CD14-positive monocyte (primary cell): Measurements from ENCODE around the gene ELF3. TPM values are rescaled to one million over a fixed set of nuclear protein-coding genes. Genes with fewer than 3 reads are reported as not detected.
A peak's percentile ranks its signal among the peaks of the same experiment; 100 is the strongest.

Experiments used
- DNase-seq, 3 donors: peaks; one replicate each; pipeline ENCODE4 v3.0.0-alpha.2; 2011 to 2022
- H2AFZ ChIP-seq: 2 replicates; pipeline ENCODE4 v1.6.0; 2012; ENCODE audit warnings: mild to moderate bottlenecking, low read depth, low read length, inconsistent platforms; ENCODE audit not compliant: insufficient read depth, poor library complexity, severe bottlenecking
- H3K27ac ChIP-seq, 2 donors: 1 replicate in 1 of 2; 2 replicates in 1 of 2; pipeline ENCODE4 v1.5.1; 2012 to 2013; ENCODE audit warnings: low read length in 2 of 2, control low read depth in 1 of 2, inconsistent platforms in 1 of 2, low read depth in 1 of 2, mild to moderate bottlenecking in 1 of 2
- H3K27me3 ChIP-seq, 2 donors: one replicate each; pipeline versions ENCODE4 v1.6.0 to v1.6.1; 2011 to 2013; ENCODE audit warnings: low read length in 2 of 2; ENCODE audit not compliant: control insufficient read depth in 2 of 2, insufficient read depth in 2 of 2
- H3K36me3 ChIP-seq, 2 donors: replicated peaks in 1 of 2; 1 replicate in 1 of 2; 2 replicates in 1 of 2; pipeline versions ENCODE4 v1.5.1 to v1.6.1; 2012 to 2013; ENCODE audit warnings: low read length in 2 of 2, control low read depth in 1 of 2, inconsistent platforms in 1 of 2, mild to moderate bottlenecking in 1 of 2; ENCODE audit not compliant: insufficient read depth in 2 of 2, control insufficient read depth in 1 of 2
- H3K4me1 ChIP-seq, 2 donors: 1 replicate in 1 of 2; 2 replicates in 1 of 2; pipeline versions ENCODE4 v1.5.1 to v1.6.1; 2012 to 2013; ENCODE audit warnings: low read length in 2 of 2, control low read depth in 1 of 2, inconsistent platforms in 1 of 2, mild to moderate bottlenecking in 1 of 2, moderate library complexity in 1 of 2; ENCODE audit not compliant: insufficient read depth in 2 of 2, control insufficient read depth in 1 of 2
- H3K4me2 ChIP-seq: replicated peaks from 2 replicates; pipeline ENCODE3; 2012; ENCODE audit warnings: low read length, moderate library complexity, mild to moderate bottlenecking; ENCODE audit not compliant: poor library complexity, severe bottlenecking; ENCODE audit errors: extremely low read depth
- H3K4me3 ChIP-seq, 3 experiments: fragments of 200-600 bp in 1 of 3; sonication (generic) in 1 of 3; replicated peaks in 1 of 3; 1 replicate in 2 of 3; 2 replicates in 1 of 3; pipeline ENCODE4 v1.5.1; 2011 to 2013; ENCODE audit warnings: low read length in 3 of 3, mild to moderate bottlenecking in 3 of 3, control low read depth in 2 of 3, low read depth in 2 of 3, inconsistent platforms in 1 of 3, moderate library complexity in 1 of 3
- H3K79me2 ChIP-seq: 2 replicates; pipeline ENCODE4 v1.6.0; 2012; ENCODE audit warnings: mild to moderate bottlenecking, control low read depth, inconsistent platforms, low read length, moderate library complexity; ENCODE audit not compliant: insufficient read depth
- H3K9ac ChIP-seq: 2 replicates; pipeline ENCODE4 v1.6.0; 2017; ENCODE audit warnings: low read length, mild to moderate bottlenecking; ENCODE audit not compliant: insufficient read depth, poor library complexity, severe bottlenecking
- H3K9me3 ChIP-seq, 2 donors: replicated peaks in 1 of 2; 1 replicate in 1 of 2; 2 replicates in 1 of 2; pipeline versions ENCODE4 v1.5.1 to v1.6.1; 2012 to 2013; ENCODE audit warnings: low read length in 2 of 2, control low read depth in 1 of 2; ENCODE audit not compliant: control insufficient read depth in 1 of 2, insufficient read depth in 1 of 2
- H4K20me1 ChIP-seq: 2 replicates; pipeline ENCODE4 v1.6.0; 2012; ENCODE audit warnings: mild to moderate bottlenecking, low read length, control low read depth, moderate library complexity; ENCODE audit not compliant: insufficient read depth
- H3K27ac Mint-ChIP-seq, 7 donors: one replicate each; pipeline ENCODE4 v1.8.0; 2020; ENCODE audit warnings: mild to moderate bottlenecking in 7 of 7, mixed read lengths in 7 of 7, moderate library complexity in 6 of 7, inconsistent platforms in 2 of 7
- H3K27me3 Mint-ChIP-seq, 3 donors: one replicate each; pipeline ENCODE4 v1.8.0; 2021 to 2022; ENCODE audit warnings: low read depth in 3 of 3, mild to moderate bottlenecking in 3 of 3, mixed read lengths in 3 of 3, moderate library complexity in 3 of 3, inconsistent platforms in 1 of 3
- H3K36me3 Mint-ChIP-seq, 2 donors: one replicate each; pipeline ENCODE4 v1.8.0; 2020; ENCODE audit warnings: mixed read lengths in 2 of 2, inconsistent platforms in 1 of 2, mild to moderate bottlenecking in 1 of 2
- H3K4me1 Mint-ChIP-seq: one replicate; pipeline ENCODE4 v1.8.0; 2020; ENCODE audit warnings: mild to moderate bottlenecking, mixed read lengths
- H3K4me3 Mint-ChIP-seq, 2 donors: one replicate each; pipeline ENCODE4 v1.8.0; 2020; ENCODE audit warnings: mild to moderate bottlenecking in 2 of 2, mixed read lengths in 2 of 2, moderate library complexity in 1 of 2
- H3K9me3 Mint-ChIP-seq, 7 donors: one replicate each; pipeline ENCODE4 v1.8.0; 2020 to 2022; ENCODE audit warnings: mixed read lengths in 7 of 7, mild to moderate bottlenecking in 6 of 7, moderate library complexity in 6 of 7, inconsistent platforms in 2 of 7
- CTCF ChIP-seq: fragments of 200-600 bp; IDR thresholded peaks from one replicate; pipeline ENCODE4 v1.8.0; 2022; ENCODE audit warnings: antibody characterized with exemption, mild to moderate bottlenecking
- WGBS: methylation state at CpG from one replicate; pipeline ENCODE4 v1.1.5; 2013; ENCODE audit warnings: missing lambda C conversion rate; ENCODE audit not compliant: insufficient coverage; 5-methylcytosine and 5-hydroxymethylcytosine counted together
- intact Hi-C, 2 donors: fragments of 100-400 bp; cut with micrococcal nuclease; formaldehyde crosslinking; loops; one replicate each; pipeline versions ENCODE4 v1.15.0 to v1.15.1; 2023
- polyA plus RNA-seq, 3 donors: library from polyadenylated mRNA; depleted of rRNA in 1 of 3; unstranded in 2 of 3; stranded (reverse) in 1 of 3; fragments of 300-500 nt in 2 of 3; fragments of >200 nt in 1 of 3; fragmentation: Illumina TruSeq in 2 of 3; gene quantifications; 1 replicate in 2 of 3; 2 replicates in 1 of 3; pipeline ENCODE4 v1.2.3, GENCODE V29; 2012 to 2021

The ELF3 gene
- polyA plus RNA-seq, 3 donors, result 10.2 TPM; not detected in 2

DNA sequence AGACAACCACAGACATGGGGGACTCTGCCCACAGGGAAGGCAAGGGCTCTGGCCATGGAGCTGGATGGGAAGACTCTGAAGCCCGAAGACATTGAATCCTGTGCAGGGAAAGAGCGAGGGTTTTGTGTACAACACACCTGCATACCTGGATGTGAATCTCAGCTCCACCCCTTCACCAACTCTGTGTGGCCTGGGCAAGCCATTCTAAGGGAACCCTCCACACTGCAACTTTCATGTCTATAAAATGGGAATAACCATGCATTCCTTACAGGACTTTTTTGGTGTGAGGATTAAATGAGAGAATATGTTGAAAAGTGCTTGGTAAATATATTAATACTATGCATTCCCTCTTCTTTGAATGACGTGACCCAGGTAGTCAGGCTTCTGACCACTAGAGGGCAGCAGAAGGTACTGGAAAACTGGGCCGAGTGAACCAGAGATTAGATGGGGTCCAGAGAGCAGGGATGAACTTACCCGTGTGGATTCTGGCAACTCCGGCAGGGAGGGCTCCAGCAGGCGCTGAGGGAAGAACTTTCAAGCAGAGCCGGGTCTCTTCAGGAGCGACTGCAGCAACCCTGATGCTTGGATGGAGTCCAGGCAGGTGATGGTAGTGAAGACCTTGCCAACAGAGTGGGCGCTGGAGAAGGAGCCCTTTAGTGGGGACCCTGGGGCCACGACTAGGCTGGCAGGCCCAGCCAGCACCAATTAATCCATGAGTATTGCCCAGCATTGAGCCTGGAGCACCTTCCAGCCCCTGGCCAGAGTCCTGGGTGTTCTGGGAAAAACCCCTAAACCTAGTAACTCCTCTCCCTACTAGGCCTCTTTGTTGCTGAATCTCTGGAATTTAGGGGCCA, 834 bp upstream of the ELF3 start:
- 40% methylated on average over 10 of the region's 11 CpGs for WGBS
- Mint-ChIP-seq H3K27ac (peak overlapping the region in 1 of 7 donors; percentile 13), H3K36me3 (peaks cover 33 to 57% of the 10 kb centered on the region in 2 donors), H3K27me3 (peaks cover 0 to 2% (median 1%) of the 10 kb centered on the region in 3 donors), H3K4me3 (no peak overlapping the region), H3K4me1 (no peaks in the 10 kb centered on the region), H3K9me3 (no peaks in the 10 kb centered on the region)
- Histone ChIP-seq H3K4me2 (no peak overlapping the region), H3K27me3 (no peaks in the 10 kb centered on the region), H4K20me1 (peaks cover 20% of the 10 kb centered on the region), H3K79me2 (no peaks in the 10 kb centered on the region), H3K36me3 (peaks cover 30 to 60% of the 10 kb centered on the region in 2 donors), H3K4me3 (no peak overlapping the region), H3K4me1 (no peaks in the 10 kb centered on the region), H3K9me3 (no peaks in the 10 kb centered on the region), H3K9ac (no peak overlapping the region), H3K27ac (no peak overlapping the region), H2AFZ (no peak overlapping the region)
- TF ChIP-seq CTCF, result peak; percentile 92
- intact Hi-C loops, result loop anchor here in 1 of 2 donors (10.0 kb wide), 1 partner anchor 115 kb away; the partner anchor contains the start of gene GPR37L1
- DNase-seq, result peak; percentile 34 to 45 (median 35)

DNA sequence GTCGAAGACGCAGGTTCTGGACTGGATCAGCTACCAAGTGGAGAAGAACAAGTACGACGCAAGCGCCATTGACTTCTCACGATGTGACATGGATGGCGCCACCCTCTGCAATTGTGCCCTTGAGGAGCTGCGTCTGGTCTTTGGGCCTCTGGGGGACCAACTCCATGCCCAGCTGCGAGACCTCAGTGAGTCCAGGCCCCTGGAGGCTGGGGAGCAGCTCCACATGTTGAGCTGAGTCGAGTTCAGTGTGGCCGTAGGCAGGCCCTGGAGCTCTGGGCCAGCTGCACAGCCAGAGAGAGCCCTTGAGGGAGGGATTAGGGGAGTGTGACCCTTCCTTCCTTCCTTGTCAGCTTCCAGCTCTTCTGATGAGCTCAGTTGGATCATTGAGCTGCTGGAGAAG, 1.6 kb downstream of the ELF3 start:
- Histone ChIP-seq H4K20me1 (peaks cover 9% of the 10 kb centered on the region), H2AFZ (no peak overlapping the region), H3K27me3 (no peaks in the 10 kb centered on the region), H3K4me1 (no peaks in the 10 kb centered on the region), H3K79me2 (no peaks in the 10 kb centered on the region), H3K36me3 (peaks cover 9 to 45% of the 10 kb centered on the region in 2 donors), H3K4me3 (no peak overlapping the region), H3K9ac (no peak overlapping the region), H3K9me3 (no peaks in the 10 kb centered on the region), H3K4me2 (no peak overlapping the region), H3K27ac (no peak overlapping the region)
- WGBS, result 98% methylated on average over 11 of the region's 11 CpGs
- Mint-ChIP-seq H3K9me3 (no peaks in the 10 kb centered on the region), H3K27me3 (peaks cover 1 to 2% (median 1%) of the 10 kb centered on the region in 3 donors), H3K4me1 (no peaks in the 10 kb centered on the region), H3K27ac (peak overlapping the region in 1 of 7 donors; percentile 82), H3K36me3 (peaks cover 22 to 46% of the 10 kb centered on the region in 2 donors), H3K4me3 (no peak overlapping the region)
- intact Hi-C loops, result no loop called here
- DNase-seq, result no peak
- no peak for TF ChIP-seq CTCF
